Heart left ventricle (tissue), 16 donors: Measurements from ENCODE around the gene GPC3. TPM values are rescaled to one million over a fixed set of nuclear protein-coding genes. Genes with fewer than 3 reads are reported as not detected.

Source experiments
- ATAC-seq, 4 donors: fragments of 200-7000 bp; cut with Tn5 transposase; one replicate each; pipeline ENCODE4 v1.9.1; 2020 to 2022; ENCODE audit warnings: moderate library complexity in 4 of 4, mild to moderate bottlenecking in 3 of 4, moderate number of reproducible peaks in 1 of 4
- DNase-seq, 5 donors: peaks; one replicate each; pipeline ENCODE4 v3.0.0-alpha.2; 2020
- H3K27ac ChIP-seq, 12 donors: fragments of 200-600 bp; sonication (generic) in 4 of 12; one replicate each; pipeline versions ENCODE4 v1.5.0 to v1.8.0; 2016 to 2022; ENCODE audit warnings: mild to moderate bottlenecking in 2 of 12
- H3K27me3 ChIP-seq, 9 donors: fragments of 200-600 bp; sonication (generic) in 2 of 9; one replicate each; pipeline versions ENCODE4 v1.5.1 to v1.8.0; 2016 to 2022; ENCODE audit warnings: mild to moderate bottlenecking in 3 of 9
- H3K36me3 ChIP-seq, 9 donors: fragments of 200-600 bp; sonication (generic) in 2 of 9; one replicate each; pipeline versions ENCODE4 v1.5.0 to v1.8.0; 2018 to 2022; ENCODE audit warnings: mild to moderate bottlenecking in 2 of 9
- H3K4me1 ChIP-seq, 12 donors: fragments of 200-600 bp; sonication (generic) in 4 of 12; one replicate each; pipeline versions ENCODE4 v1.5.0 to v1.8.0; 2016 to 2022; ENCODE audit warnings: mild to moderate bottlenecking in 3 of 12
- H3K4me3 ChIP-seq, 12 donors: fragments of 200-600 bp; sonication (generic) in 4 of 12; one replicate each; pipeline versions ENCODE4 v1.5.0 to v1.8.0; 2017 to 2022; ENCODE audit warnings: mild to moderate bottlenecking in 9 of 12, moderate library complexity in 4 of 12
- H3K9me3 ChIP-seq, 12 donors: fragments of 200-600 bp; sonication (generic) in 4 of 12; one replicate each; pipeline versions ENCODE4 v1.5.0 to v1.8.0; 2016 to 2022; ENCODE audit warnings: mild to moderate bottlenecking in 1 of 12
- CTCF ChIP-seq, 12 donors: fragments of 200-600 bp; sonication (generic) in 4 of 12; IDR thresholded peaks; one replicate each; pipeline versions ENCODE4 v1.5.0 to v1.8.0; 2018 to 2022; ENCODE audit warnings: antibody characterized with exemption in 12 of 12, mild to moderate bottlenecking in 5 of 12
- POLR2A ChIP-seq, 2 donors: fragments of 450-650 bp; IDR thresholded peaks; one replicate each; pipeline ENCODE4 v1.6.1; 2017; ENCODE audit warnings: antibody characterized with exemption in 2 of 2, mild to moderate bottlenecking in 2 of 2, moderate library complexity in 2 of 2
- WGBS, 4 donors: extraction: QIAGEN DNeasy Blood & Tissue Kit in 2 of 4; methylation state at CpG; one replicate each; pipeline versions ENCODE4 v1.1.5 to v1.1.7; 2013 to 2018; 5-methylcytosine and 5-hydroxymethylcytosine counted together
- intact Hi-C, 10 donors: fragments of 100-400 bp; cut with DNase I; formaldehyde crosslinking; loops; one replicate each; pipeline versions ENCODE4 v1.11.1 to v1.14.2; 2022
- polyA plus RNA-seq, 2 donors: library from polyadenylated mRNA; stranded (reverse); fragments of 200-250 nt; gene quantifications; one replicate each; pipeline ENCODE4 v1.2.3, GENCODE V29; 2013
- total RNA-seq, 9 donors: library from RNA; depleted of rRNA in 2 of 9; stranded (reverse); fragments of >200 nt in 2 of 9; fragmentation: NEBNext Ultra II Directional in 3 of 9; extraction: Animal tissue kit (Norgen Biotek cat#: 25700) in 3 of 9; gene quantifications; one replicate each; pipeline versions ENCODE4 v1.1.0 to v1.2.4, GENCODE V29; 2016 to 2023
- donor health status: ischemic (EF 13 %, LVEDD 7.1; RV severe dilation, severe dysfunction).
- donor health status: healthy with polysubstance abuse.
- donor health status: DM: no; HTN: yes; CAD: no.
- donor health status: DM: no; HTN: no; CAD: no.
- donor health status: ischemic (EF 25% LVEDD 6.9; RV normal size, moderate dysfunction).
- donor health status: ischemic (EF 25% LVEDD 5.7; RV mildly dilated, moderate dysfunction).
- donor health status: healthy.
- donor health status: DM: yes; HTN: yes; CAD: no.
- donor health status: ischemic (EF 35%, LVEDD 5.7; RV mildly dilated, moderate dysfunction).
- donor health status: nonischemic (EF 11% LVEDD 7.7; RV severe dilation, severe dysfunction).
- donor health status: DM: yes; HTN: yes; CAD: no.
- donor health status: PGD.
- donor health status: ischemic (EF 29% LVEDD 5.4; RV normal size, mild dysfunction).
- donor health status: nonischemic (EF 23%, LVEDD 6.1; RV moderate dilation, normal function).

The GPC3 gene
- total and polyA plus RNA-seq, 11 donors, result 0.19 to 16.9 (median 2.8) TPM

- Histone ChIP-seq H3K4me1 (no peaks in the 10 kb centered on the region), H3K36me3 (no peaks in the 10 kb centered on the region), H3K4me3 (no peak overlapping the region), H3K27me3 (peaks cover 0 to 9% (median 0%) of the 10 kb centered on the region in 9 donors), H3K9me3 (no peaks in the 10 kb centered on the region), H3K27ac (no peak overlapping the region)
- TF ChIP-seq CTCF (IDR thresholded peaks at IDR 0.05) (no peak), POLR2A (IDR thresholded peaks at IDR 0.05) (no peak)
- intact Hi-C loops, result loop anchor here in 1 of 10 donors (5.0 kb wide), 1 partner anchor 67 kb away; no protein-coding TSS in a partner anchor
- DNase-seq (no peak), ATAC-seq (no peak)
- WGBS, 4 donors, result 71 to 90% (median 81%) methylated on average over 2 of the region's 2 CpGs
These were observed 450.3 kb downstream of the GPC3 start for GRCh38 chrX:133535066-133535465.

GRCh38 chrX:133534172-133534571 is 451.2 kb downstream of the GPC3 start:
- DNase-seq (no peak), ATAC-seq (no peak)
- Histone ChIP-seq H3K27ac (no peak overlapping the region), H3K9me3 (no peaks in the 10 kb centered on the region), H3K4me3 (no peak overlapping the region), H3K36me3 (no peaks in the 10 kb centered on the region), H3K4me1 (no peaks in the 10 kb centered on the region), H3K27me3 (peaks cover 0 to 9% (median 0%) of the 10 kb centered on the region in 9 donors)
- TF ChIP-seq CTCF (IDR thresholded peaks at IDR 0.05), result no peak
- no peak for TF ChIP-seq POLR2A (IDR thresholded peaks at IDR 0.05)
- WGBS, 4 donors, result 76 to 80% (median 77%) methylated on average over 4 of the region's 4 CpGs
- intact Hi-C loops, result no loop called here

GRCh38 chrX:133533249-133533648 is 452.1 kb downstream of the GPC3 start:
- 64 to 97% (median 88%) methylated on average over 3 of the region's 3 CpGs for WGBS, 4 donors
- TF ChIP-seq CTCF (IDR thresholded peaks at IDR 0.05) (no peak), POLR2A (IDR thresholded peaks at IDR 0.05) (no peak)
- ATAC-seq (no peak), DNase-seq (no peak)
- Histone ChIP-seq H3K4me1 (no peaks in the 10 kb centered on the region), H3K36me3 (no peaks in the 10 kb centered on the region), H3K4me3 (no peak overlapping the region), H3K27ac (no peak overlapping the region), H3K9me3 (no peaks in the 10 kb centered on the region), H3K27me3 (peaks cover 0 to 8% (median 0%) of the 10 kb centered on the region in 9 donors)
- intact Hi-C loops, result no loop called here

DNA sequence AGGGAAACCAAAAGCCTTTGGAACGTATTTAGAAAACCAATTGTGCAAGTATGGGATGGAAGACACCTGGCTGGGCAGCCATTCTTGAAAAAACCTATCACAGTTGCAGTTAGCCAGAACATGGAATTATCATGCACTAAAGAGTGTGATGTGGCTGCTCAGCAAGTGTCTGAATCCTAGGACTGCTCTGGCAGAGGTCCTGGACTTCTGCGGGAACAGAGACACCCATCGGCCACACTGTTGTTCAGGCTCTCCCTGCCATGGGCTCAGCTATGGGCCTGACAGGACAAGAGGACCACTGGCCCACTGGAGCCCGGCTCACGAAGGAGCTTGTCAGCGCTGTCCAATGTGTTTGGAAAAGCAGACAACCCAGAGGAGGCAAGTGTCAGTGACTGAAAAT is 454.4 kb downstream of the GPC3 start:
- Histone ChIP-seq H3K27ac (no peak overlapping the region), H3K4me1 (no peaks in the 10 kb centered on the region), H3K27me3 (peaks cover 0 to 4% (median 0%) of the 10 kb centered on the region in 9 donors), H3K4me3 (no peak overlapping the region), H3K9me3 (no peaks in the 10 kb centered on the region), H3K36me3 (no peaks in the 10 kb centered on the region)
- intact Hi-C loops, result no loop called here
- TF ChIP-seq CTCF (IDR thresholded peaks at IDR 0.05) (no peak), POLR2A (IDR thresholded peaks at IDR 0.05) (no peak)
- ATAC-seq (peak in 2 of 4 donors; percentile 34 to 41), DNase-seq (peak in 1 of 5 donors; percentile 29)
- 65 to 68% (median 67%) methylated on average over 6 of the region's 6 CpGs for WGBS, 4 donors
